Liver (tissue), 9 donors: Measurements from ENCODE around the gene MEGF11. TPM values are rescaled to one million over a fixed set of nuclear protein-coding genes. Genes with fewer than 3 reads are reported as not detected.

ENCODE experiments used
- DNase-seq: peaks from one replicate; pipeline ENCODE4 v3.0.0-alpha.2; 2017; ENCODE audit warnings: low spot score
- H3K27ac ChIP-seq, 2 donors: one replicate each; pipeline ENCODE4 v1.7.0; 2013; ENCODE audit warnings: inconsistent platforms in 2 of 2, low read length in 2 of 2, control low read depth in 1 of 2, low read depth in 1 of 2, mild to moderate bottlenecking in 1 of 2
- H3K27me3 ChIP-seq, 4 donors: one replicate each; pipeline versions ENCODE4 v1.6.1 to v1.7.0; 2013; ENCODE audit warnings: low read length in 3 of 4, inconsistent platforms in 1 of 4, mild to moderate bottlenecking in 1 of 4, moderate library complexity in 1 of 4; ENCODE audit not compliant: control insufficient read depth in 4 of 4, insufficient read depth in 4 of 4
- H3K36me3 ChIP-seq, 4 donors: one replicate each; pipeline versions ENCODE4 v1.6.1 to v1.7.0; 2013; ENCODE audit warnings: low read length in 3 of 4, mild to moderate bottlenecking in 3 of 4, low read depth in 1 of 4, moderate library complexity in 1 of 4; ENCODE audit not compliant: control insufficient read depth in 4 of 4, insufficient read depth in 3 of 4
- H3K4me1 ChIP-seq, 4 donors: one replicate each; pipeline versions ENCODE4 v1.6.1 to v1.7.0; 2013; ENCODE audit warnings: low read length in 3 of 4, mild to moderate bottlenecking in 3 of 4, moderate library complexity in 1 of 4; ENCODE audit not compliant: control insufficient read depth in 4 of 4, insufficient read depth in 4 of 4
- H3K4me3 ChIP-seq, 3 donors: one replicate each; pipeline versions ENCODE4 v1.6.1 to v1.7.0; 2013; ENCODE audit warnings: low read length in 3 of 3, control low read depth in 1 of 3, low read depth in 1 of 3, mild to moderate bottlenecking in 1 of 3
- H3K9ac ChIP-seq, 2 donors: one replicate each; pipeline ENCODE4 v1.7.0; 2013; ENCODE audit warnings: low read length in 2 of 2, mild to moderate bottlenecking in 2 of 2, moderate library complexity in 2 of 2, control low read depth in 1 of 2, low read depth in 1 of 2
- H3K9me3 ChIP-seq, 4 donors: one replicate each; pipeline versions ENCODE4 v1.6.1 to v1.7.0; 2013; ENCODE audit warnings: low read length in 3 of 4; ENCODE audit not compliant: control insufficient read depth in 4 of 4
- ATF3 ChIP-seq: IDR thresholded peaks from 2 replicates; pipeline ENCODE4 v1.6.1; 2016; ENCODE audit warnings: antibody characterized with exemption
- CTCF ChIP-seq: fragments of 150-350 bp; IDR thresholded peaks from 2 replicates; pipeline ENCODE4 v1.5.1; 2017; ENCODE audit warnings: improper control_type of control experiment, low read depth, low read length; ENCODE audit not compliant: missing input control
- FOXA1 ChIP-seq: IDR thresholded peaks from 2 replicates; pipeline ENCODE4 v1.6.1; 2016; ENCODE audit warnings: antibody characterized with exemption
- FOXA2 ChIP-seq: IDR thresholded peaks from 2 replicates; pipeline ENCODE4 v1.6.1; 2016; ENCODE audit warnings: antibody characterized with exemption
- GABPA ChIP-seq, 2 donors: IDR thresholded peaks in 1 of 2; conservative IDR thresholded peaks in 1 of 2; 2 replicates each; pipeline ENCODE4 v1.6.1; 2016; ENCODE audit warnings: antibody characterized with exemption in 2 of 2, mild to moderate bottlenecking in 1 of 2, moderate library complexity in 1 of 2
- HNF4A ChIP-seq, 2 donors: conservative IDR thresholded peaks; 2 replicates each; pipeline ENCODE4 v1.6.1; 2016; ENCODE audit warnings: antibody characterized with exemption in 2 of 2, mild to moderate bottlenecking in 2 of 2
- HNF4G ChIP-seq: IDR thresholded peaks from 2 replicates; pipeline ENCODE4 v1.6.1; 2016; ENCODE audit warnings: antibody characterized with exemption
- JUND ChIP-seq, 2 donors: IDR thresholded peaks; 2 replicates each; pipeline ENCODE4 v1.6.1; 2016; ENCODE audit warnings: antibody characterized with exemption in 2 of 2
- MAX ChIP-seq: IDR thresholded peaks from 2 replicates; pipeline ENCODE4 v1.6.1; 2016; ENCODE audit warnings: antibody characterized with exemption
- NR2F2 ChIP-seq: IDR thresholded peaks from 2 replicates; pipeline ENCODE4 v1.6.1; 2016; ENCODE audit warnings: antibody characterized with exemption
- RAD21 ChIP-seq, 2 donors: IDR thresholded peaks; 2 replicates each; pipeline ENCODE4 v1.6.1; 2016; ENCODE audit warnings: antibody characterized with exemption in 2 of 2, mild to moderate bottlenecking in 2 of 2
- REST ChIP-seq: IDR thresholded peaks from 2 replicates; pipeline ENCODE4 v1.6.1; 2016; ENCODE audit warnings: antibody characterized with exemption, mild to moderate bottlenecking
- RXRA ChIP-seq, 2 donors: IDR thresholded peaks; 2 replicates each; pipeline ENCODE4 v1.6.1; 2017 to 2018; ENCODE audit warnings: antibody characterized with exemption in 2 of 2, mild to moderate bottlenecking in 1 of 2
- SP1 ChIP-seq: IDR thresholded peaks from 2 replicates; pipeline ENCODE4 v1.6.1; 2018; ENCODE audit warnings: antibody characterized with exemption, mild to moderate bottlenecking
- YY1 ChIP-seq: IDR thresholded peaks from 2 replicates; pipeline ENCODE4 v1.6.1; 2016; ENCODE audit warnings: antibody characterized with exemption, mild to moderate bottlenecking
- ZBTB33 ChIP-seq: IDR thresholded peaks from 2 replicates; pipeline ENCODE4 v1.6.1; 2016; ENCODE audit warnings: antibody characterized with exemption
- WGBS: extraction: QIAGEN DNeasy Blood & Tissue Kit; methylation state at CpG from one replicate; pipeline ENCODE4 v1.1.7; 2013; 5-methylcytosine and 5-hydroxymethylcytosine counted together
- polyA plus RNA-seq, 2 donors: library from polyadenylated mRNA; stranded (reverse) in 1 of 2; unstranded in 1 of 2; fragments of 200-250 nt in 1 of 2; fragments of >200 nt in 1 of 2; fragmentation: Nextera tagmentation in 1 of 2; extraction: Ambion mirVana in 1 of 2; gene quantifications; one replicate each; pipeline versions ENCODE4 v1.2.1 to v1.2.3, GENCODE V29; 2013 to 2015
- total RNA-seq, 2 donors: library from RNA; depleted of rRNA; stranded (reverse); fragments of >200 nt; gene quantifications; one replicate each; pipeline ENCODE4 v1.2.3, GENCODE V29; 2014
- donor health status: healthy.
- donor health status: healthy.
- donor health status: healthy.
- donor health status: healthy.
- donor health status: healthy.

Gene MEGF11
- total and polyA plus RNA-seq, 4 donors = under 0.01 to 0.51 (median 0.03) TPM; not detected in 1

GRCh38 chr15:66153549-66154415 is 99.8 kb downstream of the MEGF11 start:
- H3K9me3 ChIP-seq = no peaks in the 10 kb centered on the region
- DNase-seq = no peak
- no peak overlapping the region for H3K27ac ChIP-seq
- H3K9ac ChIP-seq = no peak overlapping the region
- peaks cover 0 to 3% (median 0%) of the 10 kb centered on the region in 4 donors for H3K27me3 ChIP-seq
- H3K4me3 ChIP-seq = no peak overlapping the region
- TF ChIP-seq GABPA (IDR thresholded peaks at IDR 0.05 in 1 of 2, conservative IDR thresholded peaks at IDR 0.05 in 1 of 2) (no peak), SP1 (no peak), HNF4G (no peak), HNF4A (conservative IDR thresholded peaks at IDR 0.05) (no peak)
- H3K4me1 ChIP-seq = no peaks in the 10 kb centered on the region
- H3K36me3 ChIP-seq = no peaks in the 10 kb centered on the region
- 85% methylated on average over 15 of the region's 15 CpGs for WGBS

- no peak for DNase-seq
- H3K9ac ChIP-seq = no peak overlapping the region
- no peaks in the 10 kb centered on the region for H3K9me3 ChIP-seq
- no peaks in the 10 kb centered on the region for H3K36me3 ChIP-seq
- no peak for TF ChIP-seq NR2F2
- no peak for TF ChIP-seq YY1
- no peak for TF ChIP-seq ZBTB33
- TF ChIP-seq HNF4G = no peak
- TF ChIP-seq CTCF = no peak
- no peaks in the 10 kb centered on the region for H3K4me1 ChIP-seq
- H3K27ac ChIP-seq = no peak overlapping the region
- WGBS = 93% methylated on average over 10 of the region's 10 CpGs
- H3K4me3 ChIP-seq = no peak overlapping the region
- H3K27me3 ChIP-seq = peaks cover 0 to 3% (median 0%) of the 10 kb centered on the region in 4 donors
These were observed 100.9 kb downstream of the MEGF11 start for GRCh38 chr15:66152650-66153049.

GRCh38 chr15:66151809-66152208 is 101.7 kb downstream of the MEGF11 start:
- Histone ChIP-seq H3K27ac (no peak overlapping the region), H3K36me3 (no peaks in the 10 kb centered on the region), H3K4me3 (no peak overlapping the region), H3K9me3 (no peaks in the 10 kb centered on the region), H3K4me1 (no peaks in the 10 kb centered on the region), H3K9ac (no peak overlapping the region), H3K27me3 (peaks cover 0 to 3% (median 0%) of the 10 kb centered on the region in 4 donors)
- TF ChIP-seq ATF3 (no peak), FOXA2 (no peak), RAD21 (IDR thresholded peaks at IDR 0.05) (no peak), ZBTB33 (no peak), HNF4A (conservative IDR thresholded peaks at IDR 0.05) (no peak), REST (no peak), NR2F2 (no peak), JUND (IDR thresholded peaks at IDR 0.05) (no peak), RXRA (IDR thresholded peaks at IDR 0.05) (no peak), YY1 (no peak), FOXA1 (no peak), MAX (no peak), HNF4G (no peak)
- DNase-seq = no peak
- 76% methylated on average over 7 of the region's 7 CpGs for WGBS
